Measurements from ENCODE around the gene GLP2R. TPM values are rescaled to one million over a fixed set of nuclear protein-coding genes. Genes with fewer than 3 reads are reported as not detected.

Gene GLP2R
- polyA plus RNA-seq, 1 donor from 2014 or later, result not detected

DNA sequence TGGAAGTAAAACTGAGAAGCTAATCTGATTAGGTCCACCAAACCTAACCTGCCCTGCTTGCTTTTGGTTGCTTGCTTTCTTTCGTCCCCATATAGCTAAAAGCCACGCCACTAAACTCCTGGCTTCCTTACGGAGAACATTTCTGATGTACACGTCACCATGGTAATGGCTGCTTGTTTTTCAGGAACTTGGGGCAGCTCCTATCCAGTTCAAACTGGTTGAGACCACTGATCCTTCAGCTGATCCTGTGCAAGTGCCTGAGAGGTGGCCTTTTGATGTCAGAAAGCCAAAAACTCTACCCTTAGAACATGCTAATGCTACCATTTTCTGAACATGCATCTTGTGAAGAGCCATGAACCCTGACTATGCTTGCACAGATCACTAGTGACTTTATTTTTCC is 20.0 kb upstream of the GLP2R start:
- Mint-ChIP-seq H3K36me3 (no peaks in the 10 kb centered on the region), H3K4me3 (no peak overlapping the region), H3K9me3 (peaks cover 0 to 7% (median 4%) of the 10 kb centered on the region in 3 donors), H3K27me3 (no peaks in the 10 kb centered on the region), H3K27ac (no peak overlapping the region), H3K4me1 (no peaks in the 10 kb centered on the region)

DNA sequence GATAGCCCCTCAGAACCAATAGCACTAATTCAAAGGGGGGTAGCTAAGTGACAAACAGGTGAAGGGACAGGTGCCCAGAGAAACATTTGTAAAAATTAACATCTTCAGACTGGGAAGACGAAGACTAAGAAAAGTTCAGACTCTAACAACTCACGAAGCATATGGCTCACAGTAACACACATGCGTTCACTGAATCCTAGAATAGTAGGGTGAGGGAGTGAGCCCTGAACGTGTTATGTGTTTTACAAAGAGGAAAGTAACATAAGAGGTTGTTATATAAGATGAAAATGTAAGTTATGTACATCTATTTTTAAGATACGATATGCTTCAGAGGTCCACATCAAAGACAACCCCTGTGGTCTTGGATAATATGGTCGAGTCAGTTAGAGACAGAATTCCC is 19.0 kb upstream of the GLP2R start:
- Mint-ChIP-seq H3K27ac (no peak overlapping the region), H3K4me3 (no peak overlapping the region), H3K27me3 (no peaks in the 10 kb centered on the region), H3K9me3 (peaks cover 0 to 7% (median 4%) of the 10 kb centered on the region in 3 donors), H3K4me1 (no peaks in the 10 kb centered on the region), H3K36me3 (no peaks in the 10 kb centered on the region)

DNA sequence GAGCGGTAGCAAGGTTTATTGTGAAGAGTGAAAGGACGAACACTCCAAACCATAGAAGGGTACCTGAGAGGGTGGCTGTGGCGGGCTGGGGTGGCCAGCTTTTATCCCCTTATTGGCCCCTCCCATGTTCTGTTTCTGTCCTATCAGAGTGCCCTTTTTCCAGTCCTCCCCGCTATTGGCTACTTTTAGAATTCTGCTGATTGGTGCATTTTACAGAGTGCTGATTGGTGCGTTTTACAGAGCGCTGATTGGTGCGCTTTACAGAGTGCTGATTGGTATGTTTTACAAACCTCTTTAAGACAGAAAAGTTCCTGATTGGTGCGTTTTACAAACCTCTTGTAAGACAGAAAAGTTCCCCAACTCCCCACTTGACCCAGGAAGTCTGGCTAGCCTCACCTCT is 16.3 kb upstream of the GLP2R start:
- H3K27ac Mint-ChIP-seq, result no peak overlapping the region
- peaks cover 0 to 4% (median 0%) of the 10 kb centered on the region in 3 donors for H3K9me3 Mint-ChIP-seq
- H3K4me3 Mint-ChIP-seq, result no peak overlapping the region
- no peaks in the 10 kb centered on the region for H3K4me1 Mint-ChIP-seq
- no peaks in the 10 kb centered on the region for H3K36me3 Mint-ChIP-seq
- H3K27me3 Mint-ChIP-seq, result peaks cover 1% of the 10 kb centered on the region

DNA sequence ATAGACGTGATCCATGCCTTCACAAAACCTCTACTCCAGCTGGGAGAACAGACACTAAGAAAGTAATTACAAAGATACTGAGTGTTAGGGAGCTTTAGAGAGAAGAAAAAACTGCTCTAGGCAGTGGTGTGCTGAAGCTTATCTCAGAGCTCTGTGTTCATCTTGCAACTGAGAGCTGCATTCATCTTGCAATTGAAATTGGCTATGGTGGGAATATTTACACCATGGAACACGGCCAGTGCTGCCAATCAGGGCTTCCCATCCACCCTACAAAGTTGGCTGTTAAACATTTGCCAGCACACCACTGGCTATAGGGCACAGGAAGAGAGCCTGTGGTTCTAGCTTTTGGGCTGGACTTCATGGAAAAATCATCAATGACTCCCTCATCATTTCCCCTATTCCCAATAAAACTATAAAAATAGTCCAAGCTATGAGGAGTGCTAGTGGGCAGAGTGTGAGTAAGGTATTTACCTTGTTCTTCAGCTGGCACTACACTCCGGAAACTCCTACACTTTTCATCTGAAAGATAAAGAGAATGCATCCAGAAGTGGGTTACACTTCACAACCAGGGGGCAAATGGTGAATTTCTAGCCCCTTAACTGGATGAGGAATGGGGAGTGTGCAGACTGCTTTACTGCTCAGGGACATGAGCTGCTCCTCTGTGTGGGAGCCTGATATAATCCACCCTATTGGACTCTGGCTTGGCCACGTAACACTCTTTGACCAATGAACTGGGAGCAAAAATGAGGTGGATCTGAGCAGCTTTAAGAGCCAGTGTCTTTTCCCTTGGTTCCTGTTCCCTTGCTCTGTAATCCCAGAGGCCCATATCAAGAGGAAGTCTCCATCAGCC is 15.4 kb upstream of the GLP2R start:
- Mint-ChIP-seq H3K4me3 (no peak overlapping the region), H3K9me3 (no peaks in the 10 kb centered on the region), H3K27me3 (peaks cover 1% of the 10 kb centered on the region), H3K4me1 (no peaks in the 10 kb centered on the region), H3K27ac (no peak overlapping the region), H3K36me3 (no peaks in the 10 kb centered on the region)

DNA sequence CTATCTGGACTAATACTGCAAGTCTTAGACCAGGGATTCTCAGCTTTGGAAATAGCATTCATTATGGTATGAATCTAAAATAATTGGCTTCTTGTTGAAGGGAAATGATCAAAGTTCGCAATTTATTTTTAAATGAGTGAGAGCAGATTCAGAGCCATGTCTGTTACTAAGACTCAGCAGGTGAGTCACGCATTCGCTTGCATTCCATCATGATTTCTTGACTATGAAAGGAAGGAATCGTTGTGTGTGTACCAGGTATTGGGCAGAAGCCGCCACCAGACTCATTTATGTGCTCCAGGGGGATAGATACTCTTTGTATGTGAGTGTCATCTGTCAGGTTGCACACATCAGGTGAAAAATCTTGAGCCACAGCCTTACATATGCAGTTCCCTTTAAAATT is 14.6 kb upstream of the GLP2R start:
- Mint-ChIP-seq H3K36me3 (no peaks in the 10 kb centered on the region), H3K9me3 (peaks cover 0 to under 1% (median 0%) of the 10 kb centered on the region in 3 donors), H3K27me3 (peaks cover 1% of the 10 kb centered on the region), H3K4me1 (no peaks in the 10 kb centered on the region), H3K4me3 (no peak overlapping the region), H3K27ac (no peak overlapping the region)

DNA sequence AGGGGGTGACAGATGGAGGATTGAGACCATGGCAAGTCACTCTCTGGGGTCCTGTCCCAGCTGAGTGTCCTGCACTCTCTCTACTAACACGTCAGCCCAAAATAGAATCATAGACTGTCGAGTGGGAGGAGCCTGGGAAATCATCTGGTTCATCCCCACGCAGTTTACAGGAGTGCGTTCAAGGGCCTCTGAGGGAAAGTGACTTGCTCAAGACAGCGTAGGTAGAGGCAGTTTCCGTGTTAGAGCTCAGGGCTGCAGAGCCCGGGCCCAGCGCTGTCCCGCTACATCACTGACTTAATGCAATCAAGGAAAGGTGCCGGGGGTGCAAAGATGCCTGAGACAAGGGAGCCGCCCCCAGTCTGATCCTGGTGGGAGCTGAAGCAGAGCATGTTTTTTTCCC is 14.2 kb upstream of the GLP2R start:
- H3K27ac Mint-ChIP-seq, result no peak overlapping the region
- H3K4me1 Mint-ChIP-seq, result no peaks in the 10 kb centered on the region
- H3K4me3 Mint-ChIP-seq, result no peak overlapping the region
- peaks cover 1% of the 10 kb centered on the region for H3K27me3 Mint-ChIP-seq
- peaks cover 0 to 4% (median 1%) of the 10 kb centered on the region in 3 donors for H3K9me3 Mint-ChIP-seq
- no peaks in the 10 kb centered on the region for H3K36me3 Mint-ChIP-seq

DNA sequence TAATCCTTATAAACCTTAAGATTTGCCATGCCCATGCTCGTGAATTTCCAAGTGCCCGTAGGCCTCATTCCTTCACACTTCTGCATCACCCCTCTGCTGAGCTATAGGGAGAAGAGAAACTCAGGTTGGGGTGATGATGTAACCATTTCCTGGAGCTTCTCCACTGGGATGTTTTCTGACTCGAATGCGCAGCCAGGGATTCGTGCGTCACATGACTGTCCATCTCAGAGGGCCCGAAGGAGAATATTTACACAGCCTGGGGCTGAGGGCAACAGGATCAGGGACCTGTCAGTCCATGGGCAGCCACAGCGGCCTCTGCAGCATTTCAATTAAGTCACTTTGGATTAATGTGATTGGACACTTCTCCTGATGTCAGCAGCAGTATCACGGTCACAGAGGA is 12.6 kb upstream of the GLP2R start:
- no peak overlapping the region for H3K27ac Mint-ChIP-seq
- peaks cover 0 to 4% (median 2%) of the 10 kb centered on the region in 3 donors for H3K9me3 Mint-ChIP-seq
- no peaks in the 10 kb centered on the region for H3K36me3 Mint-ChIP-seq
- H3K4me3 Mint-ChIP-seq, result no peak overlapping the region
- no peaks in the 10 kb centered on the region for H3K4me1 Mint-ChIP-seq
- H3K27me3 Mint-ChIP-seq, result peaks cover 1% of the 10 kb centered on the region

DNA sequence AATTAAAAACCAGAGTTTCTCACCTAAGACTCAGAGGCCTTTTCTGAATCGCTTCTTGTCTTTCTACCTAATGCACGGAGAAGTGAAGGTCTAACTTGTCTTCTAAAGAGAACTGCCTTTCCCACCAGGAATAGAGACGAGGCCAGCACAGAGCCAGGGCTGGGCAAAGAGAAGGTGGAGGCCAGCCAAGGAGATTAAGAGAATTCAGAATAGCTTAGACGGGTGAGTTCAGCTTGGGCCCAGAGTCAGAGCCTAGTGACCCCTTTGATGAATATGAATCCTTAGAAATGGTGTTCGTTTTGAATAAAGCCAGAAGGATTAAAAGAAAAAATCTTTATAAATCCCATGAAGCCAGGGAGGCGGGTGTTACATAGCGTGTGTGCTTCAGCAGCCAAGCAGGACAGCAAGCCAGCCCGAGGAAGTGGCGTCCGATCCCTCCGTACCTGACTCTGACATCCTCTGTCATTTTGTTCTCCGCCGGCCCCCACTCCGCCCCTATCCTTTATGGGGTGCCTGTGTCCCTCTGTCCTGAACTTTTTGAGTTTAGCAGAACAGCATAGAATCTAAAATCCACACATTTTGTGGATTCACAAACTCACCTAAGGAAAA is 11.3 kb upstream of the GLP2R start:
- no peak overlapping the region for H3K27ac Mint-ChIP-seq
- H3K4me1 Mint-ChIP-seq, result no peaks in the 10 kb centered on the region
- peaks cover 0 to 4% (median 2%) of the 10 kb centered on the region in 3 donors for H3K9me3 Mint-ChIP-seq
- H3K36me3 Mint-ChIP-seq, result no peaks in the 10 kb centered on the region
- peaks cover 1% of the 10 kb centered on the region for H3K27me3 Mint-ChIP-seq
- H3K4me3 Mint-ChIP-seq, result no peak overlapping the region

DNA sequence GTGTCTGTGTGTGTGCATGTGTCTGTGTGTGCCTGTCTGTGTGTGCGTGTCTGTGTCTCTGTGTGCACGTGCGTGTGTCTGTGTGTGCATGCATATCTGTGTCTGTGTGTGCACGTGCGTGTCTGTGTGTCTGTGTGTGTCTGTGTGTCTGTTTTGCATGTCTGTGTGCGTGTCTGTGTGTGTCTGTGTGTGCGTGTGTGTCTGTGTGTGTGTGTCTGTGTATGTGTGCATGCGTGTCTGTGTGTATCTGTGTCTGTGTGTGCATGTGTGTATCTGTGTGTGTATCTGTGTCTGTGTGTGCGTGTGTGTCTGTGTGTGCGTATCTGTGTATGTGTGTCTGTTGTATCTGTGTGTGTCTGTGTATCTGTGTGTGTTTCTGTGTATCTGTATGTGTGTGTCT is 9.3 kb upstream of the GLP2R start:
- no peak overlapping the region for H3K4me3 Mint-ChIP-seq
- H3K36me3 Mint-ChIP-seq, result no peaks in the 10 kb centered on the region
- peaks cover 1% of the 10 kb centered on the region for H3K27me3 Mint-ChIP-seq
- H3K4me1 Mint-ChIP-seq, result no peaks in the 10 kb centered on the region
- H3K27ac Mint-ChIP-seq, result no peak overlapping the region
- H3K9me3 Mint-ChIP-seq, result peaks cover 0 to 4% (median 2%) of the 10 kb centered on the region in 3 donors

DNA sequence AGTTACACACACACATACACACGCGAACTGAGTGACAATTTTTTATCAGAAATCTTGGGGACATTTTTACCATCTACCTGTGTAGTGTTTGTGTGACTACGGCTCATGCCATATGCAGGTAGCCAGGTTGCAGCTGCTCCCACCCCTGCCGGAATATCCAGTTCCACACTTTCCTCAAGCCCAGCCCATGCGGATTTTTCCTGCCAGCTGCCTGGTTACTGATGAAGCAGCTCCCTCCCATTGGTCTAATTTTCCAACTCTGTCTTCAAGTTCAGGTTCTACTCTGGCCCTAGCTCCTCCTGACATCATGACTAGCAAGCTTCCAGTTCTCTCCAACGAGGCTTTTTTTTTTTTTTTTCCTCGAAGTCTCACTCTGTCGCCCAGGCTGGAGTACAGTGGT is 8.6 kb upstream of the GLP2R start:
- Mint-ChIP-seq H3K4me3 (no peak overlapping the region), H3K27me3 (peaks cover 1% of the 10 kb centered on the region), H3K27ac (no peak overlapping the region), H3K4me1 (no peaks in the 10 kb centered on the region), H3K36me3 (no peaks in the 10 kb centered on the region), H3K9me3 (peaks cover 0 to 4% (median 2%) of the 10 kb centered on the region in 3 donors)

DNA sequence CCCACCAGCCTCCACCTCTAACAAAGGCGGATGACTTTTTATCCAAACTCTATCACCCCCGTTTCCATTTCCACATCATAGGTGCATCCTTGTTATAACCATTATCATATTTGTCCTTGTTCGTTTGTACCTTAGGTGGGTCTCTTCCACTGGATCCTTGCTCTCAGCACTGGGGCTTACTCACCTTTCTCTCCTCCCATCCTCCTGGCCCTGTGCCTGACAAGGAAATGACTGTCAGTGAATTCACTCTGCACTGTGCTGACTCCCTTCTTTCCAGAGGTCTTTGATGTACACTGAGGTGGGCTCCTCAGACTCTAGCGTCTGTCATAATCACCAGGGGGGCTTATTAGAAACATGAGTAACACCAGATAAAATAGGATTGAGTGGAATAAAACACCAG is 7.0 kb upstream of the GLP2R start:
- no peaks in the 10 kb centered on the region for H3K4me1 Mint-ChIP-seq
- H3K27ac Mint-ChIP-seq, result no peak overlapping the region
- H3K9me3 Mint-ChIP-seq, result peaks cover 2 to 10% (median 4%) of the 10 kb centered on the region in 3 donors
- H3K27me3 Mint-ChIP-seq, result no peaks in the 10 kb centered on the region
- H3K36me3 Mint-ChIP-seq, result no peaks in the 10 kb centered on the region
- no peak overlapping the region for H3K4me3 Mint-ChIP-seq

DNA sequence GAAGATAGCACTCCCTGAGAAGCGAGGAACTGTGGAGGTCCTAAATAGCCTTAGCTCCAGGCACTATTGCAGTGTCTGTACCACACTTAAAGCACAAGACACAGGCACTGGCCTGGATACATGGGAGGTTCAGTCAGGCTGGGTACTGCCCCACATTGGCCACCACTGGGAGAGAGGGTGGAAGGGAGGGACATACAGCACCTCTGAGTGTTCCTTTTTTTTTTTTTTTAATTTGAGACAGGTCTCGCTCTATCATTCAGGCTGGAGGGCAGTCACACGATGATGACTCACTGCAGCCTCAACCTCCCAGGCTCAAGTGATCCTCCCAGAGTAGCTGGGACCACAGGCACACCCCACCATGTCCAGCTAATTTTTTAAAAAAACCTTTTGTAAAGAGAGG is 5.3 kb upstream of the GLP2R start:
- Mint-ChIP-seq H3K27ac (peak overlapping the region in 1 of 3 donors; percentile 39), H3K4me3 (no peak overlapping the region), H3K9me3 (peaks cover 2 to 10% (median 4%) of the 10 kb centered on the region in 3 donors)

DNA sequence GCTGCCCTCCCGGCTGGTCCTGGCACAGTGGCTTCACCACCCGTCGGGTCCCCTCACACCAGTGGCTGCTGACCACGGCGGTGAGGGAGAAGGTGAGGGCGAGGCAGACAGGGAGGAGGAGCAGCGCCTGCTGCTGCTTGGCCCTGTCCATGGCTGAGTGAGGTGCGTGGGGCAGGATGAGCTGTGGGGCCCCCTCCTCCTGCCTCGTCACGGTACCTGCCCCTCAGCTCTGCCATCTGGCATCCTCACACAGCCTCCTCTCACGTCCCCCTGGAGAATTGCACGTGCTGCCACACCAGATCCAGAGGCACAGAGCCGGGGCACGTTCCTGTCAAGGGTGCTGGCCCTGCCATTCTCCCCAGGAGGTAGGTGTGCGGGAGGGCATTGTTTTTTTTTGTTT is 3.8 kb upstream of the GLP2R start, which contains the start of gene GSG1L2:
Gene GSG1L2, minus strand, starts transcription at position 159 of the 400 bp plus-strand sequence. Its CDS starts 8 bp downstream, at position 151.
- Mint-ChIP-seq H3K27ac (no peak within 1 kb of the TSS), H3K9me3 (peaks cover 2 to 6% (median 2%) of the 10 kb centered on the region in 3 donors), H3K4me3 (no peak within 1 kb of the TSS), H3K36me3 (no peaks in the 10 kb centered on the region), H3K4me1 (no peaks in the 10 kb centered on the region), H3K27me3 (no peaks in the 10 kb centered on the region)

More for the DNA sequence above, 5.3 kb upstream of the GLP2R start:
- Mint-ChIP-seq H3K4me1 (no peaks in the 10 kb centered on the region), H3K27me3 (no peaks in the 10 kb centered on the region), H3K36me3 (no peaks in the 10 kb centered on the region)

DNA sequence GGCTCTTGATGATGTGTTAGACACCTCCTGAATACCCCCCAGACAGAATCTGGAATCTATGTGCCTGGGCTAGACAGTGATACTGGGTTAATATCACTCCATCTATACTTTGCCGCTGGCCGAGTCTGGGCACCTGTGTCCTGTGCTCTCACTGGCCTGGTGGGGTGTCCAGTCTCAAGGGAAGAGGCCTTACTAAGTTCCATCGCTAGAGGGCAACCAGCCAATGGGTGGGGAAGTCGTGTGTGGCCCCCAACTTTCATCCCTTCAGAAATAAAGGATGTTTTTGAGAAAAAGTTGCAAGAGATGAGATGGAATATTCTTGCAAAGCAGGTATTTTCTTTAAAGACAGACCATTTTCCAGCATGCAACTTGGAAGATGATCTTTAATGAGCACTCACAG is 1.6 kb upstream of the GLP2R start:
- Mint-ChIP-seq H3K4me3 (no peak overlapping the region), H3K27ac (no peak overlapping the region), H3K36me3 (no peaks in the 10 kb centered on the region), H3K4me1 (no peaks in the 10 kb centered on the region), H3K27me3 (no peaks in the 10 kb centered on the region), H3K9me3 (peaks cover 2 to 6% (median 2%) of the 10 kb centered on the region in 3 donors)

DNA sequence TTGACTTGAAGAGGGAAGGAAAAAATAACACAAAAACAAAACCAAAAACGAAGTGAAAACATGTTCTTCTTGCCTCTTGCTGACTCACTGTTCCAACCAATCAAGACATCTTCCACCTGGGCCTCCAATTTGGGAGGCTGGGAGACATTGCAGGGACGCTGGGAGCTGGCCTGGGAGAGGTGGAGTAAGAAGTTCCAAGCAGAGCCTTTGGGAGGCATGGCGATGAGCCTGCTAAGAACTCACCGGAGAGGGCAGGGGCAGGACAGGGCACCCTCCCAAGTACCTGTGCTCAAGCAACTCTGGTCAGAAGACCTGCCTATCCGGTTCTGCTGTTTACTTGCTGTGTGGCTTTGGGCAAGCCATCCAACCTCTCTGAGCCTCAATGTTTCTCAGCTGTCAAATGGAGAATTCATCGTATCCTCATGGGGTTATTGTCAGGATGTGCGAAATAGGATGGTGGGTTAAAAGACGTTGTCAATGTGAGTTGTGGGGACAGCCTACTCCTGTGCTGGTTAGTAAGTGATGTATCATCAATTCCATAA is 856 bp upstream of the GLP2R start:
- Mint-ChIP-seq H3K36me3 (no peaks in the 10 kb centered on the region), H3K4me1 (no peaks in the 10 kb centered on the region), H3K27me3 (no peaks in the 10 kb centered on the region), H3K27ac (no peak overlapping the region), H3K9me3 (peaks cover 2 to 6% (median 2%) of the 10 kb centered on the region in 3 donors), H3K4me3 (no peak overlapping the region)
